ENCODE results near the gene CITED1.

Gene CITED1

GRCh38 chrX:72255864-72256263 lies 49.9 kb downstream of the CITED1 start:
- ChIA-PET CTCF (no interaction called here), POLR2A (no interaction called here)
- Histone ChIP-seq H3K4me1 (ENCODE audit: control extremely low read depth in 1 of 4, control insufficient read depth in 4 of 4, insufficient read depth in 4 of 4, low read length in 3 of 4) (peaks cover 0 to 4% (median 0%) of the 10 kb centered on the region in 4 experiments), H3K27ac (ENCODE audit: insufficient read depth in 1 of 2, low read depth in 1 of 2, low read length in 2 of 2, poor library complexity in 1 of 2, severe bottlenecking in 2 of 2) (no peak overlapping the region), H3K4me3 (ENCODE audit: control insufficient read depth in 1 of 7, extremely low read depth in 1 of 7, insufficient read depth in 4 of 7, low read depth in 2 of 7, low read length in 6 of 7) (no peak overlapping the region), H3K9me3 (ENCODE audit: control extremely low read depth in 1 of 5, control insufficient read depth in 4 of 5, insufficient read depth in 2 of 5, low read depth in 1 of 5, low read length in 4 of 5) (no peaks in the 10 kb centered on the region), H3K27me3 (replicated peaks in 2 of 5; ENCODE audit: control insufficient read depth in 4 of 5, insufficient read depth in 5 of 5, low read length in 4 of 5) (peaks cover 0 to 51% (median 11%) of the 10 kb centered on the region in 5 experiments), H3K36me3 (ENCODE audit: control insufficient read depth in 4 of 4, insufficient read depth in 4 of 4, low read length in 3 of 4) (no peaks in the 10 kb centered on the region)
- WGBS (ENCODE audit: insufficient coverage), result 74% methylated on average over 3 of the region's 7 CpGs
- DNase-seq, result no peak

GRCh38 chrX:72255445-72255844 lies 50.3 kb downstream of the CITED1 start:
- peaks cover 0 to 51% (median 11%) of the 10 kb centered on the region in 5 experiments for H3K27me3 ChIP-seq (replicated peaks in 2 of 5; ENCODE audit: control insufficient read depth in 4 of 5, insufficient read depth in 5 of 5, low read length in 4 of 5)
- 17% methylated on average over 12 of the region's 24 CpGs for WGBS (ENCODE audit: insufficient coverage)
- ChIA-PET POLR2A (no interaction called here), CTCF (no interaction called here)
- peaks cover 0 to 4% (median 0%) of the 10 kb centered on the region in 4 experiments for H3K4me1 ChIP-seq (ENCODE audit: control extremely low read depth in 1 of 4, control insufficient read depth in 4 of 4, insufficient read depth in 4 of 4, low read length in 3 of 4)
- no peaks in the 10 kb centered on the region for H3K9me3 ChIP-seq (ENCODE audit: control extremely low read depth in 1 of 5, control insufficient read depth in 4 of 5, insufficient read depth in 2 of 5, low read depth in 1 of 5, low read length in 4 of 5)
- no peak overlapping the region for H3K27ac ChIP-seq (ENCODE audit: insufficient read depth in 1 of 2, low read depth in 1 of 2, low read length in 2 of 2, poor library complexity in 1 of 2, severe bottlenecking in 2 of 2)
- DNase-seq, result no peak
- no peaks in the 10 kb centered on the region for H3K36me3 ChIP-seq (ENCODE audit: control insufficient read depth in 4 of 4, insufficient read depth in 4 of 4, low read length in 3 of 4)
- H3K4me3 ChIP-seq (ENCODE audit: control insufficient read depth in 1 of 7, extremely low read depth in 1 of 7, insufficient read depth in 4 of 7, low read depth in 2 of 7, low read length in 6 of 7), result peak overlapping the region in 2 of 7 experiments; percentile 23 to 29

GRCh38 chrX:72254816-72255215 lies 50.9 kb downstream of the CITED1 start:
- DNase-seq, result no peak
- Histone ChIP-seq H3K9me3 (ENCODE audit: control extremely low read depth in 1 of 5, control insufficient read depth in 4 of 5, insufficient read depth in 2 of 5, low read depth in 1 of 5, low read length in 4 of 5) (no peaks in the 10 kb centered on the region), H3K36me3 (ENCODE audit: control insufficient read depth in 4 of 4, insufficient read depth in 4 of 4, low read length in 3 of 4) (no peaks in the 10 kb centered on the region), H3K4me3 (ENCODE audit: control insufficient read depth in 1 of 7, extremely low read depth in 1 of 7, insufficient read depth in 4 of 7, low read depth in 2 of 7, low read length in 6 of 7) (no peak overlapping the region), H3K27me3 (replicated peaks in 2 of 5; ENCODE audit: control insufficient read depth in 4 of 5, insufficient read depth in 5 of 5, low read length in 4 of 5) (peaks cover 0 to 51% (median 11%) of the 10 kb centered on the region in 5 experiments), H3K27ac (ENCODE audit: insufficient read depth in 1 of 2, low read depth in 1 of 2, low read length in 2 of 2, poor library complexity in 1 of 2, severe bottlenecking in 2 of 2) (no peak overlapping the region), H3K4me1 (ENCODE audit: control extremely low read depth in 1 of 4, control insufficient read depth in 4 of 4, insufficient read depth in 4 of 4, low read length in 3 of 4) (peaks cover 0 to 4% (median 0%) of the 10 kb centered on the region in 4 experiments)
- ChIA-PET CTCF (no interaction called here), POLR2A (no interaction called here)
- 22% methylated on average over 5 of the region's 17 CpGs for WGBS (ENCODE audit: insufficient coverage)

GRCh38 chrX:72253686-72254085 lies 52.0 kb downstream of the CITED1 start:
- peaks cover 0 to 4% (median 0%) of the 10 kb centered on the region in 4 experiments for H3K4me1 ChIP-seq (ENCODE audit: control extremely low read depth in 1 of 4, control insufficient read depth in 4 of 4, insufficient read depth in 4 of 4, low read length in 3 of 4)
- no peak overlapping the region for H3K27ac ChIP-seq (ENCODE audit: insufficient read depth in 1 of 2, low read depth in 1 of 2, low read length in 2 of 2, poor library complexity in 1 of 2, severe bottlenecking in 2 of 2)
- H3K36me3 ChIP-seq (ENCODE audit: control insufficient read depth in 4 of 4, insufficient read depth in 4 of 4, low read length in 3 of 4), result no peaks in the 10 kb centered on the region
- ChIA-PET CTCF (no interaction called here), POLR2A (no interaction called here)
- no peaks in the 10 kb centered on the region for H3K9me3 ChIP-seq (ENCODE audit: control extremely low read depth in 1 of 5, control insufficient read depth in 4 of 5, insufficient read depth in 2 of 5, low read depth in 1 of 5, low read length in 4 of 5)
- no peak overlapping the region for H3K4me3 ChIP-seq (ENCODE audit: control insufficient read depth in 1 of 7, extremely low read depth in 1 of 7, insufficient read depth in 4 of 7, low read depth in 2 of 7, low read length in 6 of 7)
- DNase-seq, result no peak
- peaks cover 0 to 51% (median 11%) of the 10 kb centered on the region in 5 experiments for H3K27me3 ChIP-seq (replicated peaks in 2 of 5; ENCODE audit: control insufficient read depth in 4 of 5, insufficient read depth in 5 of 5, low read length in 4 of 5)
